ENCODE data around the gene SP2.

The SP2 gene

DNA sequence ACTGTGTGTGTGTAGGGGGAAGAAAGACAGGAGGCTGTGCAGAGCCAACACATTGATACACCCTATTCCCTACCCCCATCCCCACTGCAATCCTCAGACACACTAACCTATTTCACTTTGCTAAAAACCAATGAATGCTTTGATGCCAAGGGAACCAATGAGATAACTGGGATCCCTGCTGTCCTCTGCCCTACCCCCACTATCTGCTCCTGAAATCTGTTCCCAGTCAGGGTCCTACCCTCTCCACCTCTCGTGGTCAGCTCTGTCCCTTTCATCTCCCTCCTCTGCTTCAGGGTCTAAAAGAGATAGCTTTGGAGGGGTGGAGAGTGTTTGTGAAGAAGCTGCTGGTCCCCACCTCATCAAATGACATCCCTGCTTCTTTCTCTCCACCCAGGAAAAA, 26.0 kb upstream of the SP2 start:
- no peak for DNase-seq (ENCODE audit: low read depth)

DNA sequence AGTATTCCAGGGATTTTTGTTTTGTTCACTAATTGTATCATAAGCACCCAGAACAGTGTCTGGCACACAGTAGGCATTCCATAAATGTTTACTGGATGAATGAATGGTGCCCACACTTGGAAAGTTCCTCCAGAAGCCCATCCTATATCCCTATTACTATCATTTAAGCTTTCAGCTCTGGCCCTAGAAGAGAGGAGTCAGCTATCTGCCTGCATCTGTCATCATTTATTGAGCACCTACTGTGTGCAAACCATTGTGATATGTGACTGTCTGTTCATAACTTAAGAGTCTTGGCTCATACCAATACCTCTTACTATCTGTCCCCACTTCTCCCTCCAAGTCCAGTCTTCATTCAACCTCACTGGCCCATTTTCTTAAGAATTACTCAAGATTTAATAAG, 25.0 kb upstream of the SP2 start:
- DNase-seq (ENCODE audit: low read depth): no peak

DNA sequence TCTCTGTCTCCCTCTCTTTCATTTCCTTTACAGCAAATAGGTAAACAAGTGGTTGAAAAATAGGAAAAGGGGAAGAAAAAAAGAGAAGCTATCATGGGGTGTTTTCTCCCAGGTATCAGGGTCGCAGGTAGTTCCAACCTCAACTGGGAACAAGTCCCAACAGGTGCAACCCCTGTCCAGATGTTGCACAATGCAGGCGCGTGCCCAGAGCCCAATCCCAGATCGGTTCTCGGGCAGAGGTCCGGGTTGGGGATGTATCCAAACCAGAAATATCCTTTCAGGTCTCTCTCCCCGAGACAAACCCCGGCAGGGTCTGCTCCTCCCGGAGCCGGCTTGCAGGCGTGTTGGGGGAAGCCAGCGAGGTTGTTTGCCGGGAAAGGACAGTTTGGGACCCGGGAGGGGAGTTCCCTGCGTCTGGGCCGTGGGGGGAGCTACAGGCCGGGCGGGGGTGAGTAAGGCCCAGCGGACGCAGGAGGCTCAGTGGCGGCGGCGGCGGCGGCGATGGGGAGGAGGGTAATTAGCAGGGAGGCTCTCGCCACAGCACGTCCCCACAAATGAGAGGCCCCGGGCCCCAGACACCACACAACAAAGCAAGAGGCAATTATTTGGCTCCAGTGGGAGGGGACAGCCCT, 23.9 kb upstream of the SP2 start:
- DNase-seq (ENCODE audit: low read depth): no peak

DNA sequence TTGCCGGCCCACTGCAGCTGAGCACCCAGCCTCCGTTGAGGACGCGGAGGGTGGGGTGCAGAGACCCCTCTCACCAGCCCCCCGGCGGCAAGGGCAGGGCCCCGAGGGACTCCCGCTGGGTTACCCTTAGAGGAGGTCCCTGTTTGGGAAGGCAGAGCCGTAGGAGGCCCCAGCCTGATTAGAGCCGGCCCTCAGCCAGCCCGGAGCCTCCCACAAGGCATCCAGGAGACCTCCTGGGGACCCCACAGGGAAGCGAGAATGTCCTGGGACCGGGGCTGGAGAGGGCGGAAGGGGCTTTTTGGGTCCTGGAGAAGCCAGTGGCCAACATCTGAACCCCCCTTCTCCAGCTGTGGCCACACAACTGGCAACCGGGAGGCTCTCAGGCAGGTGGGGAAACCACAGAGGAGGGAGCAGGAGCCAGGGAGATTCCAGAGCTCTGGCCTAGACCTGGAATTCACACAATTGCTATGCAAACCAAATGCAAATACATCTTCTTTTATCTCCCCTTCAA, 23.3 kb upstream of the SP2 start:
- no peak for DNase-seq (ENCODE audit: low read depth)

DNA sequence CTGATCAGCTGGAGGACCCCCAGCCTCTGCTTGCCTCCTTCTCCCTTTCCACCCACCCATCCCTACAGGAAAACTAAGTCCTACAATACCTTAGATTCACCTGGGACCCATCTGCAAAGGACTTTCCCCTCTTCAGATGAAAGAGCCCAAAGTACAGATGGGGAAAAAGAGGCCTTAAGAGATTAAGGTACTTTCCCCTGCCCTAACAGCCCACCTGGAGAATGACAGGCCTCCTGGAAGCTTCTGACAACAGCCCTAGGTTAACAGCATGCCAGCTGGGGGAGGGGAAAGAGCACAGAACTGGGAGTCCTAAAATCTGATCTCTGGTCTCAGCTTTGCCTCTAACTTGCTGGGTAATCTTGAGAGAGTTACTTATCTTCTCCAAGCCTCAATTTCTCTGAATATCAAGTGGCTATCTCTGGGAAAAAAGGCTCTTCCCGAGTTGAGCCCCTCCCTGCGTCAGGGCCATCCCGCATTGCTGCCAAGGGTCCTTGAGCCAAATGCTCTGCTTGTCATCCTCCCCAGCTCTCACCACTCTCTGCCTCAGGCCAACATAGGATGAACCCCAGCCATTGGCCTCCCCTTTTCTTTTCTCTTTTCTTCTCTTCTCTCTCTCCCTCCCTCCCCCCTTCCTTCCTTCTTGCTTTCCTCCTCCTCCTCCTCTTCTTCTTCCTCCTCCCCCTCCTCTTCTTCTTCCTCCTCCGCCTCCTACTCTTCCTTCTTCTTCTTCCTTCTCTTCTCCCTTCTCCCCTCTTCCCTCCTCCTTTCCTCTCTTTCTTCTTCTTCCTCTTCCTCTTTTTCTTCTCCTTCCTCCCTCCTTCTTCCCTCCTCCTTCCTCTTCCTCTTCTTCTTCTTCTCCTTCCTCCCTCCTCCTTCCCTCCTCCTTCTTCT, 22.6 kb upstream of the SP2 start:
- DNase-seq (ENCODE audit: low read depth): no peak

DNA sequence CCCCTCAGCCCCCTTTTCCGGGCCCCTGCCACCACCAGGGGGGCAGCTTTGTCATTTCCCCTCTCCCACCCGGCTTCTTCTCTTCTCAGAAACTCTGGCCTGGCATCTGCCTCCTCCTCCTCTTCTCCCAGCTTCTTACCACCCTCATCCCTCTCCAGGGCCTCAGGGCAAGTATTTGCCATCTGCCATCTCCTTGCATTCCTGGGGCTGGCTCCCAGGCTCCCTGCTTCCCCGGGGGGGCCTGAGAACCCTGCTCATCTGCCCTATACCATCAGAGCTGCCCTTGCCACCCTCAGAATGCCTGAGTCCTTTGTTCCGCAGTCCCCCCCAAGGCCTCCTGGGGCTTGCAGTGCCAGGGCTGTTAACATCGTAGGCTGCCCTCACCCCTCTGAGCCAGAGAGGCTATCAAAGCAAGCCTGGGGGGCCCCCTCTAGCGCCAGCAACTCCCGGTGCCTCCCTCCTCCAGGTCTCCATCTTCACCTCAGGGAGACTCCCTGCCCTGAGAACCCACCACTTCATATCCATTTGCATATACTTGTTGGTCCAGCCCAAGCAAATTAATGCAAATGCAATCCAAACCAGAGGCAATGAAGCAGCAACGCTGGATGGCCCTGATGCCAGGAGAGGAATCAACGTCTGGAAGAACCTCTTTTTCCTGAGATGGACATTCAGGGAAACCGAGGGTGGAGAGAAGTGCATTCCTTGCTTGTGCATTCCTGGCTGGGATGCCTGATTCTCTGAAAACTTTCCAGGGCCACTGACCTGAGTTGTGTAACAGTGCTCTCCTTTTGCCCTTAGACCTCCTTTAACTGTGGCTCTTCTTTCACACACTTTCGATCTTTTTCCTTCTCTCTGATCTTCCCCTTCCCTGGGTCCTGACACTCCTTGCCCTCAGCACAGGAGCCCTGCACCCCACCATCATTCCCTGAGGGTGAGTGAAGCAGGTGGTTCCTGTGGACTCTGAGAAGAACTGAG, 20.7 kb upstream of the SP2 start:
- DNase-seq (ENCODE audit: low read depth): no peak

DNA sequence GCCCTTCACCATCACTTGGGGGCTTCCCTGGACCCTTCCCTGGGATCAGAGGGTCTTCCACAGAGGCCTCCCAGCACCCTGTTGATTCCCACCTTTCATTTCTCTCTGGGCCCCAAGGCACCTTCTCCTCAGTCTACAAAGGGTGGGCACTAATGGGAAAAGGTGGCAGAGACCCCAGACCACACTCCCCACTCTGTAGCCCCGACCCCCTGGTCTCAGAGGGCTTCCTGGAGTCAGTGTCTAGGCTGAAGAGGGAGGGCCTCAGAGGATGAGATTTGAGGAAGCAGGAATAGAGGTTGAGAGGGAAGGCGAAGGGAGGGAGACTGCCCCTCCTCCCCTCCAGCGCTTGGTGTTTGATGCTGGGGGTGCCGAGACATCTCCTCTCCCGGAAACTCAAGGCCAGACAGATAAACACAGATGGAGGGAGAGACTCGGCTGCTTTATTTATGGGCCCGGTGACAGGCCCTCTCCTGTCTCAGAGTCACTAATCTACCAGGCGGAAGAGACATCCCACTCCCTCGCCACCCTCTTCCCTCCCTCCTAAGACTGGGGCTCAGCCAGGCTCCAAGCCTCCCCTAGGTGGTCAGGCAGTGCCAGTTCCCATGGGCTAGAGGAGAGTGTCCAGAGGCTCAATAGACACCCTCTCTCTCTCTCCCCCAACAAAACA, 18.5 kb upstream of the SP2 start:
- no peak for DNase-seq (ENCODE audit: low read depth)

DNA sequence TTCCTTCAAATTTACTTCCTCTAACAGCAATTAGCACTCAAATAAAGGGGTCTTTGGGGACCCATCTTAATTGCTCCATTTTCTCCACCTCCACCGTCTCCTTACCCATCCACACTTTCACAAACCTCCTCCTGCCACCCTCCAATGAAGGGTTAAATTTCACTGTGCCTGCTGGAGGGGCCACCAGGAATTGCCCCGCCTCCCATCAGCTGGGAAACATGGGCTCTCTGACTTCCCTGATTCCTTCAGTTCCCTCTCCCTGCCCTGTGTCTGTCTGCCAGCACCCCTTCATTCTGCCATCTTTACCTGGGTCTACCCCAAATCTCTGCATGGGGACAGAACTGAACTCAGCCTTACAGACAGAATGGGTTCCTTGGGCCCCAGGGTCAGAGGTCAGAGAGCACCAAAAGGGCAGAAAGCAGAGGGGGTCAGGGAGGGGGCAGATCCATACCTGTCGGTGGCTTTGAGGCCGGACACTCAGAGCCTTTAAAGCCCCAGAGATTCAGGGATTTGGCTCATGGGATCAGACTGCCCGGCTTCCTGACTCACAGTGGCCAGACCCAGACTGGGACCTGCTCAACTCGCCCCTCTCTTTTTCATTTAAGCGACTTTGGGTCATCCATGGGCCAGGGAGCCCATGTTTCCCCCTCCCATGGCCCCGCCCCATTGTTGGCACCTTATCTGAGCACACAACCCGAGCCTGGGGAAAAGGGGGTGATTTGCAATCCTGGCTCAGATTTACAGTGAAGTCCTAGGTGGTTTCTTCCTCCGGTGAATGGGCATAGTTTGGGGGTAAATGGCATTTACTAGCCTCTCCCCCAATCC, 17.6 kb upstream of the SP2 start:
- DNase-seq (ENCODE audit: low read depth): no peak

DNA sequence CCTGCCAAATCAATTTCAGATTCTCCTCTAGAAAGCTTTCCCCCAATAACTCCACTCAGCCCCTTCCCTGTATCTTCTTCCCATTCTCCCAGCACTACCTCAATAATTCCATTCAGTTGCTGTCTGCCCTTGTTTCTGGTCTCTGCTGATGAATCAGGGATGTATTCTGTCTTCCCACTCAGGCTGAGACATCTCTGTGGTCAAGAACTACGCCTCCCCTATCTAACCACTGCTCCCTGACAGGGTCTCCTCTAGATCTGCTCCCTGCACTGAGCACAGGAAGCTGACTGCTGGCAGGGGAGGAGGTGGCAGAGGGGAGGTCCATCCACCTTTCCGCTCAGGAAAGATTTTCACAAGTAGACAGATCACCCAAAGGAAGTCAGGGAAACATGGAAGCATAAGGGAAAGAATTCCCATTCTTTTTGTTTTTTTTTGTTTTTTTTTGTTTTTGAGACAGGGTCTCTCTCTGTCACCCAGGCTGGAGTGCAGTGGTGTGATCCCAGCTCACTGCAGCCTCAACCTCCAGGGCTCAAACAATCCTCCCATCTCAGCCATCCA, 16.9 kb upstream of the SP2 start:
- no peak for DNase-seq (ENCODE audit: low read depth)

DNA sequence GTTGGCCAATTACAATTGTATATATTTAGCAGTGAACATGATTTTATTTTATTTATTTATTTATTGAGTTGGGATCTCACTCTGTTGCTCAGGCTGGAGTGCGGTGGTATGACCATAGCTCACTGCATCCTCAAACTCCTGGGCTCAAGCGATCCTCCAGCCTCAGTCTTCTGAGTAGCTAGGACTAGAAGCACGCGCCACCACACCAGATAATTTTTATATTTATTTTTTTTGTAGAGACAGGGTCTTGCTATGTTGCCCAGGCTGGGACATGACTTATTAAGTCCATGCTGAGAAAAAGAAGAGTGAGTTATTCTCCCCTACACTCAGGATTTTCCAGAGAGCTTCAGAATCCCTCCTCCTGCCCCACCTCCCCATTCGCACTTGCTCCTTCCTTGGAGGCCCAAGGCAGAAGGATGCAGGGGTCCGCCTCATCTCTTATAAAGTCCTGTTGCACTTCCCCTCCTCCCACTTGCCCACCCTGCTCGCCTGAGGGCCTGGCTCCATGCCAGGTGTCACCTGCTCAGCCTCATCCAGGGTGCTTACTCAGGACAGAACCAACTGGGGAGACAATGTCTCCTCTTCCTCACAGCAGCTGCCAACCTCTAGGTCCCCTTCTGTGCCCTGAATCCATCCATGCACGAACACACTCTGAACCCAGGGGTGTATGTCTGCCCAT, 16.1 kb upstream of the SP2 start:
- DNase-seq (ENCODE audit: low read depth): no peak

DNA sequence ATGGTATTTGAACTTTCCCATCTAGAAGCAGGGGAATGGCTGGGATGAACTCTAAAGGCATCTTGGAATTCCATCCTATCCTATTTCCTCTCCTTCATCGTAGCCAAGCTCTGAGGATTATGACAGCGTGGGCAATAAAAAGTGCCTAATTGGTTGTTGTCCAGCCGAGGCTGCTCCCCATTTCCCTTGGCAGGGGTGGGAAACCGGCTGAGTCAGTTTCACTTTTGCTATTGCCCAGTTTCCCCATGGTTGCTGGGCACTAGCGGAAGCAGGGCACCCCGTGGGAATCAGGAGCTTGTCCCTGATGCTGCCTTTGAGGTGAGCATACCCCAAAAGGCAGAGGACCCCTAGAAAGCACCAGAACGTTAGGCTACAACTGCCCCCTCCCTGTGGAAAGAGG, 13.8 kb upstream of the SP2 start:
- no peak for DNase-seq (ENCODE audit: low read depth)

DNA sequence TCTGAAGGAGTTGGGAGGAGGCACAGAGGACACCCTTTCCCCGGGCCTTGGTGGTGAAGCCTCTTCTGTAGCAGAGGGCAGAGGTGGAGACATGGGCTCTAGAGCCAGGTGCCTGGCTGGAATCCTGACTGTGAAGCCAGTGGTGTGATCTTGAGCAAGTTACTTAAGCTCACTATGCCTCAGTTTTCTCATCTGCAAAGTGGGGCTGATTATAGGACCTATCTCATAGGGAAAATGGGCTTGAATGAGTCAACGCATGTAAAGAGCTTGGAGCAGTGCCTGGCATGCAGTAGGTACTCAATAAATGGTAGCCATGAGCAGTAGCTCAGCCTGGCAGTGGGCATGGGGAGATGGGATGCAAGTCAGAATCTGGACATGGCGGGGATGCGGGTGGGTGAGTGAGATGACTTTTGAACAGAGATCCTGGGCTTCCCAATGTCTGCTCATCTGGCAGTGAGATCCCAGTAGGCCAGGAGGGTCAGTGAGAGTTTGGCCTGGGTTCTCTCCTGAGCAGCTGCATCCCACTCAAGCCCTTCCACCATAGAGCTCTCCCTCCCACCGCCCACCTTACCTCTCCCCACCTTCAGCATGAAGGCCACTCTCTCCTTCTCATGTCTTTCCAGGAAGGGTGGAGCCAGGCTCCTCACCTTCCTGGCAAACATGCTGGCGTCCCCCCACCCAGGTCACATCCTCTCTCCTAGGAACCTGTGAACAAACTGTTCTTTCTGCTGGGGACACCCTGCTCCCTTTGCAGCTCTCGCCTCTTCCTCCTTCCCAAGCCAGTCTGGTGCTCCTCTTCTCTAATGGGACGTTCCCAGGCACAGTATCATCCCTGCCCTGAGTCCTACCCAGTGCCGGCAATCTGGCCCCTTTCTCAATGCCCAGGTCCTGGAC, 13.1 kb upstream of the SP2 start:
- no peak for DNase-seq (ENCODE audit: low read depth)

DNA sequence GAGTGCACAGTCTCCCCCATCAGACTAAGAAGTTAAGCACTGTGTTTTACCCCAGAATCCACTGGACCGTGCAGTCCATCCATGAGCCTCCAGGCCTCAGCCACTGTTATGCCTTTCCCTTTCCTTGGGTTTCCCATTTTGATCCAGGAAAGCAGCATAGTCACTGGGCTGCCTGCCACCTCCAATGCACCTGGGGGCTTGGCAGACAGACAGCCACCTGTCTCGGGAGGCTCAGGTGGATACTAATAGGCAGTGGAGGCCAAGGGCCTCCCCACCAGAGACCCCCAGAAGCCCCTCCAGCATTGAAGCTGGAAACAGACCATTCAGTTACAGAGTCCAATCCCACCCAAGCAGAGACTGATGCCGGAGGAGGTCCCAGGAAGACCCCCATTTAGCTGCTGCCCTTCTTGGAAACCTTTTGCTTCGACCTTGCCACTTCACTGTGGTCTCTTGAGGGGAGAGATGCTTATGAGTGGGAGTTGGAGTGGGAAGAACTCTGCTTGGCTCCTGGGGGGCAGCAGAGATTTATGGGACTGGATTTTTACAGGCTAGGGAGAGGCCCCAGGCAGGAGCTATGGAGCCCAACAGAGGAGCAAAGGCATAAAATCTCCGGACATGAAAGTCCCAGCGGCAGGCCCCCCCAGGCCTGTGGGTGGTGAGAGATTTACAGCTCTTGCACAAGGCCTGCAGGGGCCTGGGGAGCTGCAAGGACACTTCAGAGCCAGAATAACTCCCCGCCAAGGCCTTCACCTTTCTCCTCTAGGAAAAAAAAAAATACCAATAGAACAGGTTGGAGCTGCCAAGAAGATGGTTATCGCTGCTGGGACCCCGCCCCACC, 12.2 kb upstream of the SP2 start:
- no peak for DNase-seq (ENCODE audit: low read depth)

DNA sequence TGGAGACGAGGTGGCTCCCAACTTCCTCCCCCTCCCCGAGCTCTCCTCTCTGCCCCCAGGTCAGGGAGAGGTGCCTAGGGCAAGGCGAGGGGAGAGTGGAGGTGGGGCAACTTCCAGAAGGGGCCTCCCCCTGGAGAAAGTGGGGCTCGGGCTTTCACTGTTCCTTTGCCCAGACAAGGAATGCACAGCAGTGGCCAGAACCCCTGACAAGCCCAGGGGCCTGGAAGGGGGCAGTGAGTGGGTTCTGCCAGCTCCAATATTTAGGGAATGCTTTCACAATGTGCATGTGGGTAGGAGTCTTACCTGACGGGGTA, 11.7 kb upstream of the SP2 start:
- no peak for DNase-seq (ENCODE audit: low read depth)

DNA sequence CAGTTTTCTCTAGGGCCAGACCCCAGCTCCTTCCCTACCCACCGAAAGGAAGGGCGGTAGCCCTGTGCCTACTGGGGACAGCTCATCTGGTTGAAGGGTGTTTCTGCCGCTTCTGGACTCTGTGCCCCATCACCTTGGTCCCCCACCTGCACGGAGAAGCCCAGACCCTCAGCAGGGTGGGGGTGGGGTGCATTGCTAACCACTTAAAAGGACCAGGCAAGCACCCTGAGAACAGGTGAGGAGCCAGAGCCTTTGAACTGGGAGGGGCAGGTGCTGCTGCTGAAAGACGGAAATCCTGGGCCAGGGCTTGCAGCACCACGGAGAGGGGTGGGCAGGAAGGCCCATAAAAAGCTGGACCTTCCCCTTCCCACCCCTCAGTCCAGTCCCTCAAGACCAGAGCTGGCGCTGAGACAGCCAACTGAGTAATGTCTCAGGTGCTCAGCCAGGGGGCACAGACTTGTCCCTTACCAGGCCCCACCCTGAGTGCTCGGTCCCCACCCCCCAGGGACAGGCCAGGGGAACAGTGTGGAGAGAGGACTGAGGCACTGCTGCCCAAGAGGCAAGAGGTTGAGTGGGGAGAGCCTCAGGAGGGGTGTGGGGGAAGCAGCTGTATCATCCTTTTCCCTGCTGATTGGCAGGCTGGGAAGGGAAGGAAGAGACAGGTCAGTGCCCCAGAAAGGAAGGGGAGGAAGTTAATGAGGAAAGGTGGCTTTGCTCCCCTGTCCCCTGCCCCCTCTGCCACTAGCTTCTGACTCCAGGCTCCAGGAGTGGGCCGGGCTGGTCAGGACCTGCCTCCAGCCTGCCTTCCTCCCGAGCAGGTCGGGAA, 10.9 kb upstream of the SP2 start:
- no peak for DNase-seq (ENCODE audit: low read depth)

DNA sequence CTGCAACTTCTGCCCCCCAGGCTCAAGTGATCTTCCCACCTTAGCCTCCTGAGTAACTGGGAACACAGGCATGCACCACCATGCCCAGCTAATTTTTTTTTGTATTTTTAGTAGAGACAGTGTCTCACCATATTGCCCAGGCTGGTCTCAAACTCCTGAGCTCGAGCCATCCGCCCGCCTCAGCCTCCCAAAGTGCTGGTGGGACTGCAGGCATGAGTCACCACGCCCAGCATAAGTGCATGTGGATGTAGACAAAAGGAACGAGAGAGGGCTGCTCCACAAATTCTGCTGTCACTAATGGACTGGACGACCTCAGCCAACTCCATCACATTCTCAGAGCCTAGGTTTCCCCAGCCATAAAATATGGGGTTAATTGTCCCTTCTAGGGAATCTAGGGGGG, 7.7 kb upstream of the SP2 start:
- DNase-seq (ENCODE audit: low read depth): no peak

Measured in stimulated activated CD8-positive, alpha-beta memory T cell treated with anti-CD3 and anti-CD28 coated beads, Interleukin-12 subunit alpha, Interleukin-12 subunit beta, amount 100 ng/mL, for 1 hour (primary cell).